Activated gamma-delta T cell treated with Interleukin-2 at 50 U/mL for 16 hours (primary cell): ENCODE measurements around the gene SCIMP.
"Not testable (repeated sequence)": the region's sequence is repeated elsewhere in the genome, so short reads cannot be mapped to it uniquely, and the experiment has no call there.

Source experiments
- DNase-seq: peaks from one replicate; pipeline ENCODE4 v3.0.0-alpha.2; 2020

SCIMP gene

DNA sequence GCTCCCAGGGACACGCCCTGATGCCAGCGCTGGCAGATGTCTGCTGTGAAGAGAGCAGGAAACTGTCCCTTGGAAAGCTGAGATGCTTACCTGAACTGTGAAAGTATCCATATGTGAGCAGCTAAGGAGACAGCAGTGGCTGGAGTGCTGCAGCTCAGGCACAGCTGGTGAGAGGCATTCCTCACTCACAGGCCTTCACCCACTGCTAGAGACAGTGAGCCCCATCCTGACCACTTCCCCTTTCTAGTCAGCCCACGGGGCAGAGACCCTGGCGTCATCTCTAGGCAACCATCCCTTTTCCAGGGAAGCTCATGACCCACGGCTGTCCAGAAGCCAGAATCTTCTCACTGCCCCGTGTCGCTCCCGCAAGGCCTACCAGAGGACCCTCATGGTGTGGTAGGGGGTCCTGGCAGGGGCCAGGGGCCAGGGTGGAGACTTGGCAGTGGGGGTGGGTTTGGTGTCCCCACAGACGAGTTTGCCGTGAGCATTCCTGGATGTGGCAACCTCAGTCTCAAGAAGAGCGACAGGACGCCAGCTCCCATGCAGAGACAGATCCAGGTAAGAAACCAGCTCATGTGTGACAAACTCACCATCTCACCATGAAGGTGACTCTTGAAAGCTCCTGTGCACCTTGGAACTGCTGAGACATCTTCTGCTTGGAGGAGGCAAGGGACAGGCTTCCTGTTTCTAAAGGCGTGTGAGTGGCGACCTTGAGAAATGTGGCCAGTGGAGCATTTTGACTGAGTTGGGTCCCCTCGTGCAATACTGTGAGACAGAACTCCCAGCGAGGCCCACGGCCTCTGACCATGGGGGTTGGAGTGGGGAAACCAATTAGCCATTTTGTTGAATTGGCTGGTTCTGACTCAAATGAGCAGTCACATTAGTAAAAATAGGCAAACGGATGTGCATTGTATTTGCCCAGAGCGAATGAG lies at the start of gene SCIMP:
SCIMP (minus strand) TSS at position 216 of the 932 bp plus-strand sequence; CDS start at position 111, 105 bp downstream.
- DNase-seq: no peak

DNA sequence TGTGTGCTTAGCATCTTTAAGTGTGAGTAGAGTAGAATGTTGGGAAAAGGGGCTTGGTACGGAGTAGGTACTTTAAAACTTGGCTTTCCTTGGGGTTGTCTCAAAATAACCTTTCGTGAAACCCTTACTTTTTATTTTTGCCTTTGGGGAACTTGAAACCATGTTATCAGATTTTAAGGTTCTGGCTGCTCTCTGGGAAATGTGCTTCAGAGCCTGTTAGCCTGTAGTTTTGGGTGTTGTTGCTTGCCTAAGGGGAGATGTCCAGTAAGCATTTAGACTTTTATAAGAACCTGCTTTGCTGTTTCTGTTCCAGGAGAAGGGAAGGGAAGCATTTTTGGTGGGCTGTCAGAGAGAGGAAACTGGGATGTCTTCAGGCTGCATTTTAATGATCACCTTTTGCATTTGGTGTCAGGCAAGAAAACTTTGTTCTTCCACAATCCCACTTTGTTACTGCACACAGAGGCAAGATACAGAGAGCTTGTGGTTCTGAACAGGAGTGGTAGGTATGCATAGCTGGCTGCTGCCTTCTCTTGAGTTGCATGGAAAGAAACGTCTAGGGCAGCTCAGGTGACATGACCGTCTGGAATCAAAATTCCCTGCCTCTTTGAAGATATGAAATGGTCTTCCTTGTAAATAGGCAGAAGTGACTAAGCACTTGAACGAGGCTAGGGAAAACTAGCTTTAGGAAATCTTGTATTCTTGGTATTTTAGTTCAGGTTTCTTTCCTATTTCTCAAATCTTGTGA lies 49.1 kb upstream of the SCIMP start:
- DNase-seq: no peak

DNA sequence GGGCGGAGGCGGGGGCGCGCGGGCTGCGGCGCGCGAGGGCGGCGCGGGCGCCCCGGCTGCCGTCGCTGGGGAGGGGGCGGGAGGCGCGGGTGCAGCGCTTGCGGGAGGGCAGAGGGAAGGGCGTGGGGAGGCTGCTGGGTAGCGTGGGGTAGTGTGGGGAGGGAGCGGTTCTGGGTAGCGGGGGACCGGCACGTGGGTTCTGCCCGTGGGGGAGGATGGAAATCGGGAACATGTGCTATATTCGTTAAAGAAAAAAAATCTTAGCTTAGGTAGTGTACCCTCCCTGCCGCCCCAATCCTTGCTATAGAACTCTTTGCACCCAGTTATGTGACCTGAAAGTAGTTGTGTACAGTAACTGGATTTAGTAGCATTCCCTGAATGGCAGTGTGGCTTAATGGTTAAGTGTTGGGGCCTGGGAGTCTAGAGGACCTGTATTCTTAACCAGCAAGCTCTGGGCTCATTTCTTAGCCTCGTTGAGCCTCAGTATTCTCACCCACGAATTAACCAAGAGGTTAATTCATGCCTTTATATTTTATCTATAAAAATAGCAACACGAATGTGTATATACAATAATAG lies 48.1 kb upstream of the SCIMP start:
- no peak for DNase-seq

DNA sequence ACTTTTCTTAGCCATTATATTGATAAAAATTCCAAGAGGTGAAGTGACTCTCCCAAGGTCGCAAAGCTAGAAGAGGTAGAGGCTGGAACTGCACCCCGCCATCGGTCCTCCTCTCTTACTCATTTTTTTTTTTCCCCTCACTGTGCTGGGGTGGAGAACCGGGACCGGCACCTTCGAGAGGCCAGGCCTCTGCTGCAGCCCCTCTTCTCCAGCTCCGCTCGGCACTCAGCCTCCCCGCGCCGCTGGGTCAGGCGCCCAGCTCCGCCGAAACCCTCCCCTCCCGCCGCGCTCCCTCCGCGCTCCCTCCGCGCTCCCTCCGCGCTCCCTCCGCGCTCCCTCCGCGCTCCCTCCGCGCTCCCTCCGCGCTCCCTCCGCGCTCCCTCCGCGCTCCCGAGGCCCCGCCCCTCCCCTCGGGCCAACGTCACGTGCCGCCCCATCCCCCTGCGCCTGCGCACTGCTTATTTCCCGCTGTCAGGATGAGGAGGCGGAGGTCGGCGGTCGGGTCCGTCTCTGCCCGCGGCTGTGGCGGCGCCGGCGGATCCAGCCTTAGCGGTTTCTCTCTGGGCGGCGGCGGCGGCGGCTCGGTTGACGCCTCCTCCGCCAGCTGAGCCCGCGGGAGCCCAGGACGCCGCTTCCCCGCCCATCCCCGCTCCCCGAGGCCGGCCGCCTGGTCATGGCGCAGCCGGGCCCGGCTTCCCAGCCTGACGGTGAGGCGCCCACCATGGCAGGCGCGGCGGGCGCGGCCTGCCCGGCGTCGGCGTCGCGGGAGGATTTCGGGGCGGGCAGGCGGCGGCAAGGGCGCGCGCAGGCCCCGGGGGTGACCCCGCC lies 47.4 kb upstream of the SCIMP start, which contains the start of gene RABEP1:
RABEP1 (plus strand) TSS at position 471 of the 828 bp plus-strand sequence; CDS start at position 674, 203 bp downstream.
- peak; percentile 93 for DNase-seq

DNA sequence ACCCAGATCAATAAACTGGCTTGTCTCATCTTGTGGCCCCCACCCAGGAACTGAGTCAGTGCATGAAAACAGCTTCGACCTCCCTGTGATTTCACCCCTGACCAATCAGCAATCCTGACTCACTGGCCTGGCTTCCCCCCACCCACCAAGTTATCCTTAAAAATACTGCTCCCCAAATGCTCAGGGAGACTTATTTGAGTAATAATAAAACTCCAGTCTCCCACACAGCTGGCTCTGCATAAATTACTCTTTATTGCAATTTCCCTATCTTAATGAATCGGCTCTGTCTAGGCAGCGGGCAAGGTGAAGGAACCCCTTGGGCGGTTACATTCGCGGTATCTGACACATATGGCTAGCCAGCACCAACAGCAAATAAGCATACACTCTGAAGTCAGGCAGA lies 37.7 kb upstream of the SCIMP start:
- no peak for DNase-seq

DNA sequence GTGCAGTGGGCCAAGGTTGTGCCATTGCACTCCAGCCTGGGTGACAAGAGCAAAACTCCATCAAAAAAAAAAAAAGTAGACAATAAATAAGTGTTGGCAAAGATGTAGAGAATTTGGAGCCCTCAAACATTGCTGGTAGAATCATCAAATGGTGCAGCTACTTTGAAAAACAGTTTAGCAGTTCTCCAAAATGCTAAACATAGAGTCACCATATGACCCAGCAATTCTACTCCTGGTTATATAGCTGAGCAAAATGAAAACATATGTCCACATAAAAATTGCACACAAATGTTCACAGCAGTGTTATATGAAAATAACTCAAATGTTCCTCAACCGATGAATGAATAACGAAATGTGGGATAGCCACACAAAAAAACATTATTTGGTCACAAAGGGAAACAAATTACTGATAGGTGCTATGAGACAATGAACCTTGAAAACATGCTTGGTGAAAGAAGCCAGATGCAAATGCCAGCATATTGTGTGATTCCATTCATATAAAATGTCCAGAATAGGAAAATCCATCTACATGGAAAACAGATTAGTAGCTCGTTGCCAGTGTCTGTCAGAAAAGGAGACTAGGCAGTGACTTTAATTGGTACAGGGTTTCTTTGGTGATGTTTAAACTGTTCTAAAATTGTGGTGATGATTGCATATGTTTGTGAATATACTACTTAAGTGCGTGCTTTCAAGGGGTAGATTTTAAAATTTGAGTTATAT lies 34.7 kb upstream of the SCIMP start:
- DNase-seq: no peak

DNA sequence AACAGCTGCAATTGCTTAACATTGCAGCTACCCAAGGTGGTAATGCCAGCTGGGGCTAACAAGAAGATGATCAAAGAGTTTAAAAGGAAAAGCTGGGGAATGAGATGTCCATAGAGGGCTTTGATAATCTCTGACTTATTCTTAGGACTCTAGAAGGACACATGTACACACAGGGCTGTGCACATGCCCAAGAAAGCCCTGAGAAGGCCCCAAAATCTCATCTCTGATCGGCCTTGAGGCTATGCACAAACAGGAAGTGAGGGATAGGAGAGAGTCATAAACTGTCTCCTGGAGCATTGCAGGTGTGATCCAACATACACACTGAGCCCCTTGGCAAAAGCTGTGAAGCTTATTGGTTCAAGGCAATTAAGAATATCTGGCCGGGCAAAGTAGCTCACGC lies 30.2 kb upstream of the SCIMP start:
- no peak for DNase-seq

DNA sequence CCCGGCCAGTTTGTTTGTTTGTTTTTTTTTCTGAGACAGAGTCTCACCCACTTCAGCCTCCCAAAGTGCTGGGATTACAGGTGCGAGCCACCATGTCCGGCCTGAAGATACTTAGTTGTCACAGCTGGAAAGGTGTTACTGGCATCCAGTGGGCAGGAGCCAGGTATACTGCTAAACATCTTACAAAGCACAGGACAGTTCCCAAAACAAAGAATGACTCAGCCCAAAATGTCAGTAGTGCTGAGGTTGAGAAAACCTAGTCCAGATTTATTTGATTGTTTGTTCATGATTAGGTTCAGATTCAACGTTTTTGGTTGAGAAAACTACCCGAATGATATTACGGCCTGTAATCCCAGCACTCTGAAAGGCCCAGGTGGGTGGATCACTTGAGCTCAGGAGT lies 28.8 kb upstream of the SCIMP start:
- no peak for DNase-seq

DNA sequence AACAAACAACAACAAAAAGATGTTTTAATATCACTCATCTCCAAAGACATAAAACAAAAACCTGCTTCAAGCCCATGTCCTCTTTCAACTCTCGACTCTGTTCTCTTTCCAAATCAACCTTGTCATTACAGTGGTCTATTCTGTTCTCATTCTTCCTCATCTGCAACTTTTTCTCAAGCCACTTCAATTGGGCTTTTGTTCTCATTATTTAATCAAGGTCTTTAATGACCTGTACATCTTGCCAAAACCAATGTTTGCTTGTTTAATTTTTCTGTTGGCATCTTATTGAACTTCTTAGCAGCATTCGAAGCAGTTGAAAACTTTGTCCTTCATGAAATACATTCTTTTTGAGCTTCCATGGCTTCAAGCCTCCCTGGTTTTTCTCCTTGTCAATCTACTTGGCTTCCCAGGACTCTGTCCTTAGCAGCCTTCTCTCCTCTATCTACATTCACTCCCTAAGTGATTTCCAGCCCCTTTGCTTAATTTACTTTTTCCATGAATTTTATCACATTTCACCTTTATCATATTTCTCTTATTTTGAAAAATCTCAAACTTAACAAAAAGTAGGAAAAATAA lies 27.8 kb upstream of the SCIMP start:
- no peak for DNase-seq

DNA sequence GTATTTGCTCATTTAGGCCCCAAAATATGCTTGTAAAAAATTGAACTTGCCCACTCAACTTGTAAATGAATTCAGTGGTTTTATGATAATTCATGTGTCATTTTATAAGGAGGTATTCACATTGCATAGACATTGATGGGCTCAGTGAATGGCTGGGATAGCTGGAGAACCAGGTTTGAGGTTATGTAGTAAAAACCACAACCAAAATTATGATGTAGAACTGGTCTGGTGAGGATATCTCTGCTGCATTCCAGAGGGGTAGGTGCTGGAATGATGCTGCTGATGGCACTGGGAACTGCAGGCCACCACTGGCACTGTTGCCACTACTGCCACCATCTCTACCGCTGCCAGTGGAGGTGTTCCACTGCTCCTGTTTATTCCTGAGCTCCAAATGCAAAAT lies 25.9 kb upstream of the SCIMP start:
- no peak for DNase-seq

DNA sequence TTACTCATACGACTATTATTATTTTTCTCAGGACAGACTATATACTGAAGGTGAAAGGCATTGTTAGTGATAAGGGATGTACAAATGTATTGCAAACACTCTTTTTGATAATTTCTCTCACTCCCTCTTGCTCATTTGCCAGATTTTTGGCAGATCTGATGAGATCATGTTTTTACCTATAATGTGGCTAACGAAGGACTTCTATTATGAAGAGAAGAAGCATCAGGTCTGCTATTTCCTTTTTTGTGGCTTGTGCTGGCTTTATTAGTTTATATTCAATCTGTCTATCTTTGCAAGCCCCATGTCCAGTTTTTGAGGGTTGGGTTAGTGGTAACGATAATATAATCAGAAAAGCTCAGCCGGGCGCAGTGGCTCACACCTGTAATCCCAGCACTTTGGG lies 22.5 kb upstream of the SCIMP start:
- no peak for DNase-seq

DNA sequence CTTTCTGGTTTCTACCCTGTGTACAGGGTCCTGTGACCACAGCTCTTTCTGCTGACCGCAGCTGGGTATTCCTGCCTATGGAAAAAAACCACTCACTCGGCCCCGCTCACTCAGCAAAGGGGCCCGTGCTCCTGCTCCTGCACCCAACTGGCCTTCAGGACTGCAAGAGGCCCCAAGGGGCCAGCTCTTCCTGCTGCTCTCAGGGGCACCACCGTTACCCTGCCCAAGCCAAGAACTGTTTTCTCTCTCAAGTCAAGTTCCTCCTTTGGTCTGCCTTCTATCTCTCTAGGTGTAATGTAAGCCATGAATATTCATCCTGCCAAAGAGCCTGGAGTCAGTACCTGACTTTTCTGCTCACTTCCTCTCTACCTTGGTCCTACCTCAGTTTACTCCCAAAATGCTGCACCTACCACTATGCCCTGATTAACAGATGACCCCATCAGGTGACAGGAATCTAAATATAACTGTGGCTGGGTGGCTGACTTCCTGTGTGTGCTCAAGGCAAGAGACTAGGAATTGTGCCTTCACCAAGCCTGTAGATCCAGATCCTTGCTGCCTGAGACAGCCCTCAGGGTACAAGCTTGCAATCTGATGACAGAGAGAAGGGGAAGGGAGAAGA lies 20.4 kb upstream of the SCIMP start:
- no peak for DNase-seq

DNA sequence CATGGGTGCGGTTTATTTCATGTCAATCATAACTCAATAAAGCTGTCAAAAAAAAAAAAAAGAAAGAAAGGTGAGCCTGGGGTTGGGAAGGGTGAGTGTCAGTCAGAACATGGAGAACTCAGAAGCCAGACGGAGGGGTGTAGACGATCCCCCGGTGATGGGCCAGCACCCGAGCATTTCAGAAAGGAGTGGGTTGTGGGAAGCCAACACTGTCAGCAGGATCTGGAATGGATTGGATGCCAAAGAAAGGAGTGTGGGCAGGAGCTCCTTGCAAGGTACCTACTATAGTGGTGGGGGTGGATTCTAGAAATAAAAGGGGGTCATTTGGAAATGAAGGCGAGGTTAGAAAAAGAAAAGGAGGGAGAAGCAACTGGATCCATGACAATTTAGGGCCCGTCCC lies 19.8 kb upstream of the SCIMP start:
- DNase-seq: no peak

DNA sequence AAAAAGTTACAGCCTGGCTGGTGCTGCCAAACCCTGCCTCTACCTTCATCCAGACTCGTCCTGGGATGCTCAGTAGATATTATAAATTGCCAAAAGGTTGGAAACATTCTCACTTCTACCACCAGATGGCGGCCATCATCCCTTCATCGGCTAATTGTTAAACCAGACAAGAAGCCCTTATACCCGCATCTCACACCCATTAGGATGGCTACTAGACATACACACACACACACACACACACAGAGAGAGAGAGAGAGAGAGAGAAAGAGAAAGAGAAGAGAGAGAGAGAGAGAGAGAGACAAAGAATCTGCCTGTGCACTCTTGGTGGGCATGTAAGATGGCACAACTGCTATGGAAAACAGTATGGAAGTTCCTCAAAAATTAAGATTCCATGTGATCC lies 15.0 kb upstream of the SCIMP start:
- peak; percentile 70 for DNase-seq

DNA sequence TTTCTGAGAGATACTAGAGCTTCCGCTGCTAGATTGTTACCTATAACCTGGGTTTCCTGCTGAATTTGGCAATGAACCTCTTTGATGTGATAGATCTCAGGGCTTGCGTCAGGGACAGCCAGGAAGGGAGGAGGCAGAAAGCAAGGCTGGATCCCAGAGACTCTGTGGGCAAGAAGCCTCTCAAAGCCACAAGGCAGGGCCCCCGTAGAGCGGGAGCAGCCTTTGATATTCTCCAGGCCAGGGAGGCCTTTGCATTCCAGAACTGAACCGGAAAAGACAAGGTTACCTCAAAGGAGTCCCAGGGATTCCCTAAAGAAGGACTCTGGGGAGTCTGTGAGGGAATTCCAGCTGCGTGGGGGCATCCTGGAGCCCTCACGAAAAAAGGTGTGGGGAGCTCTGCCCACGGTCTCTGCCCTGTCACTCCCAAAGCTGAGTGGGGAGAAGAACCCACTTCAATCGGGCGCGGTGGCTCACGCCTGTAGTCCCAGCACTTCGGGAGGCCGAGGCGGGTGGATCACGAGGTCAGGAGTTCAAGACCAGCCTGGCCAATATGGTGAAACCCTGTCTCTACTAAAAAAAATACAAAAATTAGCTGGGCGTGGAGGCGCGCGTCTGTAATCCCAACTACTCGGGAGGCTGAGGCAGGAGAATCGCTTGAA lies 14.3 kb upstream of the SCIMP start:
- no peak for DNase-seq

DNA sequence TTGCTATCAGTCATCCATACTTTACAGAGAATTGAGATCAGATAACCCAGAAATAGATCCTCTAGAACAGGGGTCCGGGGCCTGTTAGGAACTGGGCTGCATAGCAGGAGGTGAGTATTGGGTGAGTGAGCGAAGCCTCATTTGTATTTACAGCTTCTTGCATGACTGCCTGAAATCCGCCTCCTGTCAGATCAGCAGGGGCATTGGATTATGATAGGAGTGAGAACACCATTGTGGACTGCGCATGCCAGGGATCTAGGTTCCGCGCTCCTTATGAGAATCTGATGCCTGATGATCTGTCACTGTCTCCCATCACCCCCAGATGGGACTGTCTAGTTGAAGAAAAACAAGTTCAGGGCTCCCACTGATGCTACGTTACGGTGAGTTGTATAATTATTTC lies 13.0 kb upstream of the SCIMP start:
- no peak for DNase-seq

DNA sequence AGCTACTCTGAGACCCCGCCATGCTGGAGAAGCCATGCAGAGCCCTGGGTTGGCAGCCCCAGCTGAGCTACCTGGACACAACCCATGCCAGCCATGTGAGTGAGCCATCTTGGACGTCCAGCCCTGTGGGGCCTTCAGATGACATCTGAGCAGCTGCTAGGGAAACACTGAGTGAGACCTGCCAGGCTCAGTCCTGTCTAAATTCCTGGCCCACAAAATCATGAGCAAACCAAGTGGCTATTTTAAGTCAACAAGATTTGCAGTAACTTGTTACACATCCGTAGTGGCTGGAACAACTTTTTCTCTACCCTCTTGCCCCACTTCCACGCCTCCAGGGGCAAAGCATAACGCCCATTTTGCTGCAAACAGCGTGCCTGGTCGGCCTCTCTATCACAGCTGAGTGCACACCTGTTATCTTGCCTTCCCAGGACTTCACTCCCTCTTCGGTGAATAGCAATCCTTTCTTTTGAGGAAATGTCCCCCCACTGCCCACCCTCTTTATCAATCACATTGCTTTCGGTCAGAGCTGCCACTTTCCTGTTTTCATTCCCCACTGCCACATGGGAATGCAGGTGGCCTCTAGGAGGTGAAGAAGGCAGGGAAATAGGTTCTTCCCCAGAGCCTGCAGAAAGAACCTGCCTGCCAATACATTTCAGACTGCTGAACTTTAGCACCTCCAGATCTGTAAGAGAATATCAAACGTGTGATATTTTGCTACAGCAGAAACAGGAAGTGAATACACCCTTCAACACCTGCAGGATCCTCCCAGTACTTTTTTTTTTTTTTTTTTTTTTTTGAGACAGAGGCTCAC lies 7.4 kb upstream of the SCIMP start:
- peak; percentile 23 for DNase-seq

DNA sequence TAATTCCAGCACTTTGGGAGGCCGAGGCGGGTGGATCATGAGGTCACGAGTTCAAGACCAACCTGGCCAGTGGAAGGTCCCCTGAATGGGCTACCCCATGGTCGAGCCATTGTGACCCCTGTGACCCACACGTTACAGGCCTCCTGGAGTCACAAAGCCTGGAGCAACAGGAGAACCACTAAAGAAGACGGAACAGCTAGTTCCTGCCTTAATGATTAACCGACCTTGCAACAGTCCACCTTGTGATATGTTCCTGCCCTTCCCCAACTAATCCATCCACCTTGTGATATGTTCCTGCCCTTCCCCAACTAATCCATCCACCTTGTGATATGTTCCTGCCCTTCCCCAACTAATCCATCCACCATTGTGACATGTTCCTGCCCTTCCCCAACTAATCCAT lies 5.1 kb upstream of the SCIMP start:
- not testable (repeated sequence) for DNase-seq

DNA sequence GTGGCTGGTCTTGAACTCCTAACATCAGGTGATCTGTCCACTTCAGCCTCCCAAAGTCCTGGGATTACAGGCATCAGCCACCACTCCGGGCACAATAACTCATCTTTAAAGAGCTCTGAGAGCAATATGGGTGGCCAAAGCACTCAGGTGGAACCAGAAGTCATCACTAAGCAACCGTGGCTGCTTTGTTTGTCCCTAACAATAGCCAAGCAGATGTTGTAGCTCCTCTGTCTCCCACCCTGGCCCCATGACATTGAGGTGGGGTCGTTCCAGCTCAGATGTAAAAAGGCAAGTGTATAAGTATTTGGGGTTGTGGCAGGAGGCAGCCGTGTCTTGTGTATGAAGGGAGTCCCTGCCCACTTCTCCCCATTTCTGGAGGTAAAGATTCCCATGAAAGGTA lies 3.7 kb upstream of the SCIMP start:
- DNase-seq: no peak

DNA sequence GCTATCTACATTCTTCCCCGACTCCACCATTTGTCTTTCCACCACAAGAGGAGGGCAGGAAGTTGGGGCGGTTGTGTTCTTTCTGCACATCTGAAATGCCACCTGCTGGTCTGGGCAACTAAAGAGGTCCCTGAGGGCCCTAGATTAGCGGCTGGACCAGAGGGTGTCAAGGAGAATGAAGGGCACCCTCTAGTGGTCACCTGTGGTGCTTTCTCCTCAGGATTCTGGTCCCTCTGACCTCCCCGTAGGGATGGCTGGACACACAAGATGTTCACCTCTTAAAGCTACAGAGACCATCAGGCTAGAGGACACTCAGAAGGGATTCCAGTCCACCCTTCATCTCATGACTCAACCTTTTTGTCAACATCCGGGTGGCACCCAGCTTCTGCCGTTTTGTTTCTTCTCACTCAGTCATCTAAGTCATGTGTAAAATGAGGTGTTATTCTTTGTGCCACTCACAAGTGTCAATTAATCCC lies 2.9 kb upstream of the SCIMP start:
- DNase-seq: peak; percentile 47
